HEK293 (cell line): ENCODE measurements around the gene CACNA1F.
A peak's percentile ranks its signal among the peaks of the same experiment; 100 is the strongest.

Experiments
- GLI2 ChIP-seq: fragments of 450-650 bp; formaldehyde crosslinking; IDR thresholded peaks from 2 replicates; pipeline ENCODE4; 2017; ENCODE audit warnings: missing biosample characterization, missing genetic modification characterization, low read depth, borderline replicate concordance
- HOXA7 ChIP-seq: sonication (generic); formaldehyde crosslinking; IDR thresholded peaks from 2 replicates; pipeline ENCODE4 v1.8.1; 2022; ENCODE audit warnings: missing genetic modification reagents, borderline replicate concordance
- KLF1 ChIP-seq: fragments of 450-650 bp; formaldehyde crosslinking; IDR thresholded peaks from 2 replicates; pipeline ENCODE4 v1.5.1; 2016; ENCODE audit warnings: missing biosample characterization, missing genetic modification characterization
- KLF9 ChIP-seq: fragments of 450-650 bp; formaldehyde crosslinking; IDR thresholded peaks from 2 replicates; pipeline ENCODE4 v1.5.1; 2016; ENCODE audit warnings: missing biosample characterization, missing genetic modification characterization, low read depth
- ZFP69B ChIP-seq: fragments of 450-650 bp; formaldehyde crosslinking; IDR thresholded peaks from 2 replicates; pipeline ENCODE4 v1.5.1; 2016; ENCODE audit warnings: missing biosample characterization, missing genetic modification characterization
- ZNF121 ChIP-seq: fragments of 450-650 bp; formaldehyde crosslinking; IDR thresholded peaks from 2 replicates; pipeline ENCODE4 v1.5.1; 2016; ENCODE audit warnings: missing biosample characterization, missing genetic modification characterization
- ZNF132 ChIP-seq: fragments of 450-650 bp; formaldehyde crosslinking; IDR thresholded peaks from 2 replicates; pipeline ENCODE4 v1.5.1; 2017; ENCODE audit warnings: missing biosample characterization, missing genetic modification characterization, borderline replicate concordance
- ZNF169 ChIP-seq: fragments of 450-650 bp; formaldehyde crosslinking; IDR thresholded peaks from 2 replicates; pipeline ENCODE4 v1.5.1; 2016; ENCODE audit warnings: missing biosample characterization, missing genetic modification characterization
- ZNF350 ChIP-seq: fragments of 450-650 bp; formaldehyde crosslinking; IDR thresholded peaks from 2 replicates; pipeline ENCODE4 v1.5.0; 2017; ENCODE audit warnings: missing biosample characterization, mild to moderate bottlenecking, missing genetic modification characterization
- ZNF37A ChIP-seq: fragments of 450-650 bp; IDR thresholded peaks from 2 replicates; pipeline ENCODE4 v1.5.1; 2018; ENCODE audit warnings: missing biosample characterization, missing genetic modification characterization
- ZNF391 ChIP-seq: fragments of 450-650 bp; formaldehyde crosslinking; IDR thresholded peaks from 2 replicates; pipeline ENCODE4 v1.5.1; 2016; ENCODE audit warnings: low read depth, missing biosample characterization, missing genetic modification characterization, borderline replicate concordance
- ZNF514 ChIP-seq: fragments of 450-650 bp; formaldehyde crosslinking; IDR thresholded peaks from 2 replicates; pipeline ENCODE4 v1.5.1; 2016; ENCODE audit warnings: missing biosample characterization, missing genetic modification characterization
- ZNF596 ChIP-seq: fragments of 450-650 bp; IDR thresholded peaks from 2 replicates; pipeline ENCODE4 v1.5.0; 2018; ENCODE audit warnings: missing biosample characterization, mild to moderate bottlenecking, missing genetic modification characterization, moderate library complexity
- ZNF660 ChIP-seq: fragments of 450-650 bp; IDR thresholded peaks from 2 replicates; pipeline ENCODE4 v1.5.1; 2018; ENCODE audit warnings: missing biosample characterization, mild to moderate bottlenecking, missing genetic modification characterization
- ZNF768 ChIP-seq: fragments of 450-650 bp; formaldehyde crosslinking; IDR thresholded peaks from 2 replicates; pipeline ENCODE4 v1.5.1; 2018; ENCODE audit warnings: missing biosample characterization, mild to moderate bottlenecking, missing genetic modification characterization
- ZNF785 ChIP-seq: fragments of 450-650 bp; formaldehyde crosslinking; IDR thresholded peaks from 2 replicates; pipeline ENCODE4 v1.5.1; 2016; ENCODE audit warnings: missing biosample characterization, missing genetic modification characterization
- ZNF837 ChIP-seq: fragments of 450-650 bp; formaldehyde crosslinking; IDR thresholded peaks from 2 replicates; pipeline ENCODE4 v1.5.1; 2016; ENCODE audit warnings: missing biosample characterization, missing genetic modification characterization
- ZXDB ChIP-seq: fragments of 450-650 bp; formaldehyde crosslinking; IDR thresholded peaks from 2 replicates; pipeline ENCODE4 v1.5.1; 2016; ENCODE audit warnings: missing biosample characterization, missing genetic modification characterization
- TF ChIP-seq, protein P1 (sequence below): fragments of 450-650 bp; formaldehyde crosslinking; IDR thresholded peaks from 2 replicates; pipeline ENCODE4 v1.5.1; 2016; ENCODE audit warnings: missing biosample characterization, missing genetic modification characterization
- TF ChIP-seq, protein P2 (sequence below): fragments of 450-650 bp; formaldehyde crosslinking; IDR thresholded peaks from 2 replicates; pipeline ENCODE4 v1.5.1; 2016; ENCODE audit warnings: missing biosample characterization, missing genetic modification characterization
- TF ChIP-seq, protein P3 (sequence below): fragments of 450-650 bp; formaldehyde crosslinking; IDR thresholded peaks from 2 replicates; pipeline ENCODE4 v1.5.1; 2016; ENCODE audit warnings: missing biosample characterization, missing genetic modification characterization
- TF ChIP-seq, protein P4 (sequence below): fragments of 450-650 bp; formaldehyde crosslinking; IDR thresholded peaks from 2 replicates; pipeline ENCODE4 v1.5.1; 2016; ENCODE audit warnings: missing biosample characterization, missing genetic modification characterization
- TF ChIP-seq, protein P5 (sequence below): fragments of 450-650 bp; formaldehyde crosslinking; IDR thresholded peaks from 2 replicates; pipeline ENCODE4 v1.5.1; 2016; ENCODE audit warnings: missing biosample characterization, missing genetic modification characterization, low read depth

The CACNA1F gene

DNA sequence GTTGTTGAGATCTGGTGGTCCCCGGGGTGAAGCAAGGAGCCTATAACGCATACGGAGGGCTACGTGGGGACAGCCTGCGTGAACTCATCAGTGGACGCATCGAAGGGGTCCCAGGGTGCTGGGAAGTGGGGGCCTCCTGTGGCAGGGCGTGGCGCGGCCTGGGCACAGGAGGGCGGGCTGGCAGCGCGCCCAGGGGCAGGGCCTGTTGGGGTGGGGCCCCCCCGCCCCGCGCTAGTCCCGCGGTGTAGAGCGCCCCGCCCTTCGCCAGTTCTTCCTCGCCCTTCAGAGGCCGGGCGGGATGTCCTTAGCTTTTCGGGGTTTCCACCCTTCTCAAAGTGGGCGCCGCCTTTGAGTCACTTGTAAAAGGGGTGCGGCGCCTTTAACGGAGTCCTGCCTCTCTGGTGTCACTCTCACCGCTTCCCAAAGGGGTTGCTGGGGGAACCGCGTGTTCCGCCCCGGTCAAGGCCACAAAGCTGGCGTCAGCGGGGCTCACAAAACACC lies 60.8 kb downstream of the CACNA1F start (continued):
- TF ChIP-seq, protein P1, sequence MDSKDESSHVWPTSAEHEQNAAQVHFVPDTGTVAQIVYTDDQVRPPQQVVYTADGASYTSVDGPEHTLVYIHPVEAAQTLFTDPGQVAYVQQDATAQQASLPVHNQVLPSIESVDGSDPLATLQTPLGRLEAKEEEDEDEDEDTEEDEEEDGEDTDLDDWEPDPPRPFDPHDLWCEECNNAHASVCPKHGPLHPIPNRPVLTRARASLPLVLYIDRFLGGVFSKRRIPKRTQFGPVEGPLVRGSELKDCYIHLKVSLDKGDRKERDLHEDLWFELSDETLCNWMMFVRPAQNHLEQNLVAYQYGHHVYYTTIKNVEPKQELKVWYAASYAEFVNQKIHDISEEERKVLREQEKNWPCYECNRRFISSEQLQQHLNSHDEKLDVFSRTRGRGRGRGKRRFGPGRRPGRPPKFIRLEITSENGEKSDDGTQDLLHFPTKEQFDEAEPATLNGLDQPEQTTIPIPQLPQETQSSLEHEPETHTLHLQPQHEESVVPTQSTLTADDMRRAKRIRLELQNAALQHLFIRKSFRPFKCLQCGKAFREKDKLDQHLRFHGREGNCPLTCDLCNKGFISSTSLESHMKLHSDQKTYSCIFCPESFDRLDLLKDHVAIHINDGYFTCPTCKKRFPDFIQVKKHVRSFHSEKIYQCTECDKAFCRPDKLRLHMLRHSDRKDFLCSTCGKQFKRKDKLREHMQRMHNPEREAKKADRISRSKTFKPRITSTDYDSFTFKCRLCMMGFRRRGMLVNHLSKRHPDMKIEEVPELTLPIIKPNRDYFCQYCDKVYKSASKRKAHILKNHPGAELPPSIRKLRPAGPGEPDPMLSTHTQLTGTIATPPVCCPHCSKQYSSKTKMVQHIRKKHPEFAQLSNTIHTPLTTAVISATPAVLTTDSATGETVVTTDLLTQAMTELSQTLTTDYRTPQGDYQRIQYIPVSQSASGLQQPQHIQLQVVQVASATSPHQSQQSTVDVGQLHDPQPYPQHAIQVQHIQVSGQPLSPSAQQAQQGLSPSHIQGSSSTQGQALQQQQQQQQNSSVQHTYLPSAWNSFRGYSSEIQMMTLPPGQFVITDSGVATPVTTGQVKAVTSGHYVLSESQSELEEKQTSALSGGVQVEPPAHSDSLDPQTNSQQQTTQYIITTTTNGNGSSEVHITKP (tag by site-specific recombination), result peak; percentile 52
- TF ChIP-seq GLI2 (tag by site-specific recombination), result no peak
- no peak for TF ChIP-seq HOXA7 (CRISPR knock-in tag)
- TF ChIP-seq, protein P2, sequence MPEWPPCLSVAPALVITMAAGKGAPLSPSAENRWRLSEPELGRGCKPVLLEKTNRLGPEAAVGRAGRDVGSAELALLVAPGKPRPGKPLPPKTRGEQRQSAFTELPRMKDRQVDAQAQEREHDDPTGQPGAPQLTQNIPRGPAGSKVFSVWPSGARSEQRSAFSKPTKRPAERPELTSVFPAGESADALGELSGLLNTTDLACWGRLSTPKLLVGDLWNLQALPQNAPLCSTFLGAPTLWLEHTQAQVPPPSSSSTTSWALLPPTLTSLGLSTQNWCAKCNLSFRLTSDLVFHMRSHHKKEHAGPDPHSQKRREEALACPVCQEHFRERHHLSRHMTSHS (tag by site-specific recombination), result no peak
- TF ChIP-seq, protein P3, sequence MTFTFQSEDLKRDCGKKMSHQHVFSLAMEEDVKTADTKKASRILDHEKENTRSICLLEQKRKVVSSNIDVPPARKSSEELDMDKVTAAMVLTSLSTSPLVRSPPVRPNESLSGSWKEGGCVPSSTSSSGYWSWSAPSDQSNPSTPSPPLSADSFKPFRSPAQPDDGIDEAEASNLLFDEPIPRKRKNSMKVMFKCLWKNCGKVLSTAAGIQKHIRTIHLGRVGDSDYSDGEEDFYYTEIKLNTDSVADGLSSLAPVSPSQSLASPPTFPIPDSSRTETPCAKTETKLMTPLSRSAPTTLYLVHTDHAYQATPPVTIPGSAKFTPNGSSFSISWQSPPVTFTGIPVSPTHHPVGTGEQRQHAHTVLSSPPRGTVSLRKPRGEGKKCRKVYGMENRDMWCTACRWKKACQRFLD (tag by site-specific recombination), result no peak
- TF ChIP-seq, protein P4, sequence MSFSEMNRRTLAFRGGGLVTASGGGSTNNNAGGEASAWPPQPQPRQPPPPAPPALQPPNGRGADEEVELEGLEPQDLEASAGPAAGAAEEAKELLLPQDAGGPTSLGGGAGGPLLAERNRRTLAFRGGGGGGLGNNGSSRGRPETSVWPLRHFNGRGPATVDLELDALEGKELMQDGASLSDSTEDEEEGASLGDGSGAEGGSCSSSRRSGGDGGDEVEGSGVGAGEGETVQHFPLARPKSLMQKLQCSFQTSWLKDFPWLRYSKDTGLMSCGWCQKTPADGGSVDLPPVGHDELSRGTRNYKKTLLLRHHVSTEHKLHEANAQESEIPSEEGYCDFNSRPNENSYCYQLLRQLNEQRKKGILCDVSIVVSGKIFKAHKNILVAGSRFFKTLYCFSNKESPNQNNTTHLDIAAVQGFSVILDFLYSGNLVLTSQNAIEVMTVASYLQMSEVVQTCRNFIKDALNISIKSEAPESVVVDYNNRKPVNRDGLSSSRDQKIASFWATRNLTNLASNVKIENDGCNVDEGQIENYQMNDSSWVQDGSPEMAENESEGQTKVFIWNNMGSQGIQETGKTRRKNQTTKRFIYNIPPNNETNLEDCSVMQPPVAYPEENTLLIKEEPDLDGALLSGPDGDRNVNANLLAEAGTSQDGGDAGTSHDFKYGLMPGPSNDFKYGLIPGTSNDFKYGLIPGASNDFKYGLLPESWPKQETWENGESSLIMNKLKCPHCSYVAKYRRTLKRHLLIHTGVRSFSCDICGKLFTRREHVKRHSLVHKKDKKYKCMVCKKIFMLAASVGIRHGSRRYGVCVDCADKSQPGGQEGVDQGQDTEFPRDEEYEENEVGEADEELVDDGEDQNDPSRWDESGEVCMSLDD (tag by site-specific recombination), result peak; percentile 60; the same call in 1 of the 2 replicates
- TF ChIP-seq KLF1 (tag by site-specific recombination), result peak; percentile 99
- no peak for TF ChIP-seq ZNF785 (tag by site-specific recombination)
- no peak for TF ChIP-seq ZNF350 (tag by site-specific recombination)
- TF ChIP-seq ZNF169, result no peak
- TF ChIP-seq, protein P5, sequence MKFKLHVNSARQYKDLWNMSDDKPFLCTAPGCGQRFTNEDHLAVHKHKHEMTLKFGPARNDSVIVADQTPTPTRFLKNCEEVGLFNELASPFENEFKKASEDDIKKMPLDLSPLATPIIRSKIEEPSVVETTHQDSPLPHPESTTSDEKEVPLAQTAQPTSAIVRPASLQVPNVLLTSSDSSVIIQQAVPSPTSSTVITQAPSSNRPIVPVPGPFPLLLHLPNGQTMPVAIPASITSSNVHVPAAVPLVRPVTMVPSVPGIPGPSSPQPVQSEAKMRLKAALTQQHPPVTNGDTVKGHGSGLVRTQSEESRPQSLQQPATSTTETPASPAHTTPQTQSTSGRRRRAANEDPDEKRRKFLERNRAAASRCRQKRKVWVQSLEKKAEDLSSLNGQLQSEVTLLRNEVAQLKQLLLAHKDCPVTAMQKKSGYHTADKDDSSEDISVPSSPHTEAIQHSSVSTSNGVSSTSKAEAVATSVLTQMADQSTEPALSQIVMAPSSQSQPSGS, result no peak
- peak; percentile 80 for TF ChIP-seq KLF9 (tag by site-specific recombination)
- no peak for TF ChIP-seq ZNF768
- TF ChIP-seq ZNF391 (tag by site-specific recombination), result no peak
- TF ChIP-seq ZNF837, result no peak
- no peak for TF ChIP-seq ZNF514 (tag by site-specific recombination)
- peak; percentile 67 for TF ChIP-seq ZFP69B
- no peak; the same call in 1 of the 2 replicates for TF ChIP-seq ZNF660 (tag by site-specific recombination)
- TF ChIP-seq ZNF37A (tag by site-specific recombination), result no peak
- TF ChIP-seq ZNF596 (tag by site-specific recombination), result no peak
- TF ChIP-seq ZNF121 (tag by site-specific recombination), result no peak
- TF ChIP-seq ZXDB (tag by site-specific recombination), result peak; percentile 66
- TF ChIP-seq ZNF132 (tag by site-specific recombination), result no peak
